GM21367 (cell line): Measurements from ENCODE around the gene NADK.
A peak's percentile ranks its signal among the peaks of the same experiment; 100 is the strongest.

Experiments
- ATAC-seq: cut with Tn5 transposase; IDR thresholded peaks from one replicate; pipeline ENCODE4 v1.9.1; 2021; ENCODE audit not compliant: unreplicated experiment

NADK gene, protein sequence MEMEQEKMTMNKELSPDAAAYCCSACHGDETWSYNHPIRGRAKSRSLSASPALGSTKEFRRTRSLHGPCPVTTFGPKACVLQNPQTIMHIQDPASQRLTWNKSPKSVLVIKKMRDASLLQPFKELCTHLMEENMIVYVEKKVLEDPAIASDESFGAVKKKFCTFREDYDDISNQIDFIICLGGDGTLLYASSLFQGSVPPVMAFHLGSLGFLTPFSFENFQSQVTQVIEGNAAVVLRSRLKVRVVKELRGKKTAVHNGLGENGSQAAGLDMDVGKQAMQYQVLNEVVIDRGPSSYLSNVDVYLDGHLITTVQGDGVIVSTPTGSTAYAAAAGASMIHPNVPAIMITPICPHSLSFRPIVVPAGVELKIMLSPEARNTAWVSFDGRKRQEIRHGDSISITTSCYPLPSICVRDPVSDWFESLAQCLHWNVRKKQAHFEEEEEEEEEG

DNA sequence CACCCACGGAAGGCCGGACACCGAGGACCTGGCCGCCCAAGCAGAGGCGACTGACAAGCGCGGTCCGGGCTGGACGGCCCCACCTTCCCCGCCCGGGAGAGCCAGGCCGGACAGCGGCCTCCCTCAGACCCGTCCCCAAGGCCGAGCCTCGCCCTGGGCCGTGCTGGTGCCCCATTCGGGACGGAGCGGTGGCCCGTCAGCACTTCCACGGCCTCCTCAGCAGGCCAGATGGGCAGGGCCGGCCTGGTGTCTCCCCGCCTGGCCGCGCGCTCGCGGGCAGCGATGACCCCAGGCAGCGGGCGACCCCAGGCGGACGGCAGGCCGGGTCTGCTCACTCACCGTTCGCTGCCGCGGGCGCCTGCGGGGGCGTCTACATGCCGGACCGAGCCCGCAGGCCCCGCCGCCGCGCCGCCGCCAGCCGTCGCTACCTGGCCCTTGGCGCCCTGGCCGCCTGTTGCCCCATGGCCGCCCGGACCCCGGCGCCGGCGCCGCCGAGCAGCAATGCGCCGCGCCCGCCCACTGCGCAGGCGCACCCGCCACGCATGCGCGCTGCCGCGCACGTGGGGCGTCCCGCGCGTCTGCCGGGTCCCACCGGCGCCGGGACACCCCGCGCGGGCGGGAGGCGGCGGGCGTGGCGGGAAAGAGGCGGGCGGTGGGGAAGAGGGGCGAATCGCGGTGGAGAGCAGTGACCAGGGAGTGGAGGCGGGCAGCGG lies at the start of gene NADK:
Gene NADK (minus strand): TSS at position 521 of the 713 bp plus-strand sequence. CDS start 13,064 bp downstream, outside the sequence.
- ATAC-seq = peak; percentile 19

DNA sequence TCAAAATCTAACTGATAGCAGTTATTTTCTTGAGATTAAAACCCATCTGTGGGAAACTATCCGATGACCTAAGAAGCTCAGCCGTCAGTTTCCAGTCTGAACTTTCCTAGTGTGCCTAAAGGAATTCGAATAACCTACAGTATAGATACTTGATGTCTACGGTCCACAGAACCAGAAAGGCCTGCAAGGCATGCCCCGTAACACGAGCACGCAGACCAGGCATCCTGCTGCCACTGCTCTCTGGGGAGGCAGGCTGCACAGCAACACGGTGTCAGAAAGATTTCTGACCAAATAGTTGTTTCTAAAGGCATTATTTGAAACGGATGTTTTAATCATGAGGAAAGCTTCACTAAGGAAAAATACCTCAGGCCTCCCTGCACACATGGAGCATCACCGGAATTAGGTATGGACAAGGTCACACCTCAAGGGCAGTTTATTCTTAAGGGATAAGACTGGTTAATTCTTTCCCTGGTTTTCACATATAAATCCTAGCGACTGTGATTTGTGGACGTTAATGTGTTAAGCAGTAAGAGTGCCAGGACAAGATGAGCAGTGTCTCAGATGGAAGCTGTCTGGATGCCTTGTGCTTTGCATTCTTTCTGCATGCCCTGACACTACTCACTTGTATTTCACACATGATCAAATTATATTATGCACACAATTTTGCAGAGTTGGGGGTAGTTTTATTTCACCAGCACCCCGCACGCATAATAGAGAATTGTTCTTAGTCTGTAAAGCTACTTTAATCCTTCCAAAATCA lies 49.0 kb upstream of the NADK start:
- ATAC-seq = no peak

DNA sequence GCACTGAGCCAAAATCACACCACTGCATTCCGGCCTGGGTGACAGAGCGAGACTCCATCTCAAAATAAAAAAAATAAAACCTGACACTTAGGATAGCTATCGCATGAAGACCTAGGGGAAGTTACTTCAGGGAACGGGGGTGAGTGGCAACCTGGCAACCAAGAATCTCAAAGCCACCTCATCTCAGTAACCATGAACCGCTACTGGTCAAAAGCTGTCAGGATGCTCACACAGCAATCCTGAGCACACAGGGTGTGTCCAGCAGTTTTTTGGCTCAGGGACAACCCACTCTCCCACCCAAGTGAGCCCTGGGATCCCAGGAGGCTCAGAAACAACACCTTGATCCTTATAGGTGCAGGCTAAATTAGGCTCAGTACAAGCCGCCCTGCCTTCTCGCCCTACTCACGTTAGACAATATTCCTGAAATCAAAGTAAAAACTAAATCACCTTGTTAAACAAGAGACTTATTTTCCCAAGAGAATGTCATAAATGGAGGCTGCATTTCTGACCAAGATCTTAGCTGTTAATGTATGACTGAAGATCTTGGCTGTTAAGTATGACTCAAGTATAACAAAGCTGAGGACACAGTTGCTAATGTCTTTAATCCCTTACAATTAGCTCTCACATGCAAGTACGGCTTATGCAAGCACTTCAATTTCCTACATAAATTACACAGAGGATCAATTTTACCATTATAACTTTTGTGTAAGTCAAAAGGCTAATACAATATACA lies 48.3 kb upstream of the NADK start:
- ATAC-seq = no peak

DNA sequence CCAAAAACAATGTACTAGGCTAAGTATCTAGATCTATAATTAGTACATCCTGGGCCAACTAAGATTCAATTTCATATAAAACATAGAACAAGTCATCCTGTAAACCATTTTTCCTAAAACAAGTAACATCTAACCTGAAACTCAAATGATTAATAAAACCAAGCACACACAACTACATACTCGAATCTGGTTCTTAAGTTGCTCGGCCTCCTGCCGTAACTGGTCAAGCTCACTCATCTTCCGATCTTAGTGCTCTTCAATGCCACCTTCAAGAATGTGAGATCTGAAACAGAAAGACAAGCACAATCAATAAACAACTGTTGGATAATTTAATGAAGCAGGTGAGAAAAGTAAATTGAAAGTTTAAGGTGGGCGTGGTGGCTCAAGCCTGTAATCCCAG lies 46.9 kb upstream of the NADK start:
- ATAC-seq = no peak

DNA sequence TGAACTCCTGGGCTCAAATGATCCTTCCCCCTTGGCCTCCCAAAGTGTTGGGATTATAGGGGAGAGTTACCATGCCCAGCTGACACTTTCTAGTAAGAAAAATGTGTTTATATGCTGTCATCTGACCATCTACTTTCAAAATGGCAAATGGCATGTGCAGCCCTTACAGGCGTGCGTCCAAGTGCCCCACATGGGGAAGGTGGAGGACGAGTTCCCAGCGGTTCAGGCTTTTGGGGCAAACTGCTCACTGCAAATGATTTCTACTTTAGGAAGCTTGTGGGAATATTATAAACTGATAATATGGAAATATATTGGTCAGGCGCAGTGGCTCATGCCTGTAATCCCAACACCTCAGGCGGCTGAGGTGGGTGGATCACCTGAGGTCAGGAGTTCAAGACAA lies 41.5 kb upstream of the NADK start:
- ATAC-seq = no peak

DNA sequence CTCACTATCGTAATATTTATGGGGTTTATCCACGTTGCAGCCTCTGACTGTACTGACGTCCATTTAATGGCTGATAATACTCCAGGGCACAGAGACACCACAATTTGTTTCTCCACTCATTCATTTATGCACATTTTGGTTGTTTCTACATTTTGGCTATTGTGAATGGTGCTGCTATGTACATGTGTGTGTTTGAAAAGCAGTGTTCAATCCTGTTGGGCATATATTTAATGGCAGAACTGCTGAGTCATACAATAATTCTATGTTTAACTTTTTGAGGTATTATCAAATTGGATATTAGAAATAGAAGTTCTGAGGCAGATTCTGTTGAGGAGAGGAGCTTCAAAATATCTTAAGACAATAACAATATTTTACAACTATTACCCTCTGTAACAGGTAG lies 39.0 kb upstream of the NADK start:
- no peak for ATAC-seq

DNA sequence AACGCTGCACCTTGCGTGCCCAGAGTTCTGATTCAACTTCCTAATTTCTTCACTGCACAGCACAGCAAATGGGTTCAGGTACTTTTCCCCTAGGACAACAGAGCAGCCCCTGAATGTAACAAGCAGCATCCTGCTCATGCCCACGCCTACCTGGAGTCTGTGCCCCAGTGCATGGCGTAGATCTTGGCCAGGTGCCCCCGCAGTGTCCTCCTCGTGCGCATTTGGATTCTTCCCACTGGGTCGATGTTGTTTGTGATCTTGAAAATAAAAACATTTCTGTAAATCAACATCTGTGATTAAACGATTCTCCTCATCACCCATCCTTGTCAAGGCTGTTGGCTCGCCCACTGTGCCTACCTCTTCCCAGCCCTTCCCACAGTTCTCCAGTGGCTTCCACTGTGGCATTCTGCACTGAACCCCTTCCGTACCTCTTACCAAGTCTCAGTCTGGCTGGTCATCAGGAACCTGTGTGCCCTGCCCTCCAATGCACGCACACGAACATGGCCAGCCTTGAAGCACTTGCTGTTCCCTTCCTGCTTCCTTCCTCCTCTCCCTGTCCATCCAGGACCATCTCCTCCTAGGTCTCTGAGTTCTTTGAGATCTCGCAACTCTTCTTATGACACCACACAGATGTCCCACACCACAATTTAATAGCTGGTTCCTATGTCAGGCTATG lies 37.5 kb upstream of the NADK start:
- ATAC-seq = no peak

DNA sequence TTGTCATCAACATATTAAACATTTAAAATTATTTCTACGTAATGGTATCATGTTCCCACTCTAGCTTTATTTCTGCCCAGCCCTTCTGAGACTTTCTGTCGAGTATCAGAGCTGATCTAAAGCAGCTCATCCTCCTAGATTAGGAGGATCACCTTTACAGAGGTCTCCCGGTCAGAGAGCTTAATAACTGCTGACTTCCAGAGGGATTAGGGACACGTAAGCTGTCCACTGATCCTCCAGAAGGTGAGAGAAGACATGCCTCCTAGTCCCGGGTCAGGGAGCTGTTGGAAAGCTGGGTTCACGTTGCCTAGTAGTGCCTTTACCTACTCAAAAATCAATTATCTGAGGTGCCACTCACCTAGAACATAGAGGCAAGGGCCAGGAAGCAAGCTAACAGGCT lies 31.2 kb upstream of the NADK start:
- ATAC-seq = no peak

DNA sequence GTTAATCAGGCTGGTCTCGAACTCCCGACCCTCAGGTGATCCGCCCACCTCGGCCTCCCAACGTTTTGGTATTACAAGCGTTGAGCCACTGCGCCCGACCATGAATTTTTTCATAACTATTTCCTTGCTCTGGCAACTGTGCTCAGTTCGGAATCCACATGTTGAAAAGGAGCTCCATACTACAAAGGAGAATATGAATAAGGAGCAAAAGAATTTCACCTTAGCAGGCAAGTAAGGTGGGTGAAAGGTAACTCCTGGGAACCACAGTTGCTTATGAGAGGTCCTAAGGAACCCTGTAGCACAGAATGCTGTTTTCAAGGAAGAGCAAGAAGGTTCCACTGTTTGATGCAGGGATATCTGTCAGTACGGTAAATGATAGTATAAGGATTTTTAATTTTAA lies 29.9 kb upstream of the NADK start:
- ATAC-seq = no peak

DNA sequence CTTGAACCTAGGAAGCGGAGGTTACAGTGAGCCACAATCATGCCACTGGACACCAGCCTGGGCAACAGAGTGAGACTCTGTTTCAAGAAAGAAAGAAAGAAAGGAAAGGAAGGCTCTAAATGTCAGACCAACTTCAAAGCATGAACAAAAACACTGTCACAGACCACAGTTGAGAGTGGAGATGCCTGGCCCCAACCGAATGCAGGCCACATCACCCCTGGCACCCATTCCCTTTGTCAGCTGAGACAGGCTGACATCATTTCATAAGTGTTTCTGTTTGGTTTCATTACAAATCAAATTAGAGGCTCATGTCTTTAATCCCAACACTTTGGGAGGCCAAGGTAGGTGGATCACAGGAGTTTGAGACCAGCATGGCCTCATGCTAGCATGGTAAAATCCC lies 28.6 kb upstream of the NADK start:
- no peak for ATAC-seq

DNA sequence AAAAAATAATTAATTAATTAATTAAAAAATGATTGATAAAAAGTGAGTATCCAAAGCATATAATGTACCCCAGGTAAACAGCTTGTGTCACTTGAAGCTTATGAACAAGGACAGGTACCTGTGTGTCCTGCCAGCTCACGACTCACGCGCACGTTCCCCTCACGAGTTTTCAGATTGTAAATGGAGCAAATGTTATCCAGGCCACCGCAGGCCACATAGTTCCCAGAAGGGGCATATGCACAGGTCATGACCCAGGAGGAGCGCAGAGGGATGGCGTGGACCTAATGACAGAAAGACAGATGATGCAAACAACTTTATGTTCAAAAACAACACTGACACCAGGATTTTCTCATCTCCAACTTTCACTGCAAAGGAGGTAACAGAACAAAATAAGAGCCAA lies 26.0 kb upstream of the NADK start:
- no peak for ATAC-seq

DNA sequence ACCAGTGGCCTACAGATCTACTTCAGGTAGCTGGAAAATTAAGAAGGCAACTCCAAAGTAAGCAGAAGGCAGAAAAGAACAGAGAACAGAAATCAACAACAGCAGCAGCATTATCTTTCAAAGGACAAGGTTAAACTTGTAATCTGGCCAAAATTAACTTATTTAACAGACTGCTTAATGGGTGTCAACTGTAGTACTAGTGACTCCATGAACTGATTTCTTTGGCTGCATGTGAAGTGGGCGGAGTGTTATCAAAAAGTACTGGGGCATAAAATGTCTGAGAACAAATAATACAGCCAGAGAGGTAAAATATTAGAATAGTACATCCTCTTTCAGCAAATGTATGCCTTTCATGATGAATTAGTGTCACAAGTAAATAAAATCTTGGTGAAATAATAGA lies 24.6 kb upstream of the NADK start:
- no peak for ATAC-seq

DNA sequence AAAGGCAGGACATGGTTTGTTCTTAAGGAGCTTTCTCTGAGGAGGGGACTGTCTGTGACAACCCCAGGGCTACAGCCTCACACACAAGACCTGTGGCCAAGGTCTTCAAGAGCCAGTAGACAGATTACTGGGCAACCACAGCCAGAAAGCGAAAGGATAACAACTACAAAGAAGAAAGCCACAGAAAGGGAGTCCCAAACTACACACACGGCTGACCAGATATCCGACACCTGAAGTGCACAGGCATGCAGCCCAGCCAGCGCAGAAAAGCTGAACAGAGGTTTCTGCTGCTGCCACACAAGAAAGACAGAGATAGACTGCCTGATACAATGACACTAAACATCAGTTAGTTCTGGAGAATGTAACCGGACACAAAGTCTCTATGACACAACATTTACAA lies 21.4 kb upstream of the NADK start:
- peak; percentile 57 for ATAC-seq

DNA sequence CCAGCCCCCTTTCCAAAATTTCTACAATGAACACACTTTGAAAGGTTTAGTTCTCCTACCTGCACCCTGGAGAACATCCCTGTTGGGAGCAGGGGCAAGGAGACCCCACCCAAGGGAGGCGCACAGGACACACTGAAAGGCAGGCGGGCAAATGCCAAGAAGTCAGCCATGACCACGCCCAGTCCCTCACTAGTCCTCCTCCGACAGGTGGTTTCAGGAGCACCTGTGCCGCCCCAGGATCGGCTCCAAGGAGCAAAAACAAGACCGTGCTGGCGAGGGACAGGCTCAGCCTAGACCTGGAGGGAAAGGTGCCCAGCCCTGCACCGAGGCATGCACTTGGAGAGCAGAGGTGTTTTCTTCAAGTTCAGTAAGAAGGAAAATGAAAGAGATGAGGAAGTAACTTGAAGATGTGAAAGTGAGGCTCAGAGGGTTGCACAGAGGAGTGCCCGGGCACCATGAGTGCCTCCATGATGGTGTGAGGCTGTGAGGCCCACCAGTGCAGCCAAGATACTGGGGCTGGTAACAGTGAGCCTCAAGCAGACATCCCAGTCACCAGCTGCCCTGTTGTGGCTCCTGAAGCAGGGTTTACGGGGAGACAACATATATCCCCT lies 19.6 kb upstream of the NADK start:
- no peak for ATAC-seq

DNA sequence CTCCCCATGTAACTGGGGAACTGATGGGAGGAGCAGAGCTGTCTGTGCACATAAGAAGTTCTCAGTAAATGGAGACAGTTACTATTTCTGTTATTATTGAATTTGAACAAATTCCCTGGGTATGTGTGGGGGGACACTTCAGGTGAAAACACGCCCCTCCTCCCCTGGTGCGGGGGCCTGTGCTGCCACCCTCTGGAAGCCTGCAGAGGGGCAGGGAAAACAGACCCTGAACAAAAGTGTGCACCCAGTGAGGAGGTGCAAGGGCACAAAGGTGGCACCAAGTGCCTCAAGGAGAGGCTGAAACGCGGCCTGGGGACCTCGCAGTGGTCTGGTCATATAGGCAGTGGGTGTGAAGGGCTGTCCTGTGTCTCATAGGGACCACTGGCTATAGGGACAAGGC lies 18.2 kb upstream of the NADK start:
- ATAC-seq = no peak

DNA sequence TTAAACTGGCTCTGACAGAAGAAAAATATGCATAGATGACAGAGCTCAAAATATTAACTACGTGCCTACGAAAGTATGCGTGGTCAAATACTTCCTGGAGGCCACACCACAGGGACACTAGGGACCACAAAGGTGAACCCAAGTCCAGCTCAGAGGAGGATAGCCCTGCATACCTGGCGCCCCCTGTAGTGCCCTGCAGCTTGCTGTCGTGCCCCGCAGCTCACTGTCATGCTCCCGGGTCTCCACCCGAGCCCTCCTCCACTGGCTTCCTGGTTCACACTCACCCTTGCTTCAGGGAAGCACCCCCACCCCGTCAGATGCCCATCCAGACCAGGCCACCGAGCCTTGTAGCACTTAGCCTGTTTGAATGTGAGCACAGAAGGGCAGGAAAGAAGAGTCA lies 16.7 kb upstream of the NADK start:
- ATAC-seq = no peak

DNA sequence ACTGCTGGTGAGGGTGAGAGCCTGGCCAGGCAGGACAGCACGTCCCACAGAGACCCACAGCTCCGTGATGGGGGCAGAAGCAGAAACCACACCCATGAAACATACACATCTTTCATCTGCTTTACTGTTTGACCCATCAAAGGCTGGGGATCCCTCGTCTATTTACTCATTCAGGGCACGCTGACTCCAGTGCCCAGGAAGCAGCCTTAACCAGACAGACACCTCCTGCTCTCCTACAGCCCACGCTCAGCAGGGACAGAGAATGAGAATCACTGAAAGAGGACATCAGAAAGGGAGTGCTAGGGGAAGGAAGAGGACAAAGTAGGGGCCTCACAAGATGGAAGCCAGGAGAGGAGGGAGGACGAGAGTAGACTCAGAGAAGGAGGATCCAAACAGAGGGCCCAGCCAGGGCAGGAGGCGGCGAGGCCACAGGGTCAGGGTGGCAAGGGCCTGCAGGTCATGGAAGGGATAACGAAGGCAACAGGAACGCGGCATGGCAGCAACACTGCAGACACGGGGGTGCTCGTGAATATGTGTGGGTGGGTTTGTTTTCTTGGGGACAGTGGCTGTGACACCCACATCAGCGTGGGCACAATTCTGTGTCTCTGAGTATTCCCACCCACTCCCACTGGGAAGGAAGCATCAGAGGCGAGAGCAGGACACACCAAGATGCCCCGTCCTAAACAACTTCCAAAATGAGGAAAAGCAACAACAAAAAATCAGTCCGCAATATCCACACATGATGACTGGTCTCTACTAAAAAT lies 15.4 kb upstream of the NADK start:
- ATAC-seq = no peak

DNA sequence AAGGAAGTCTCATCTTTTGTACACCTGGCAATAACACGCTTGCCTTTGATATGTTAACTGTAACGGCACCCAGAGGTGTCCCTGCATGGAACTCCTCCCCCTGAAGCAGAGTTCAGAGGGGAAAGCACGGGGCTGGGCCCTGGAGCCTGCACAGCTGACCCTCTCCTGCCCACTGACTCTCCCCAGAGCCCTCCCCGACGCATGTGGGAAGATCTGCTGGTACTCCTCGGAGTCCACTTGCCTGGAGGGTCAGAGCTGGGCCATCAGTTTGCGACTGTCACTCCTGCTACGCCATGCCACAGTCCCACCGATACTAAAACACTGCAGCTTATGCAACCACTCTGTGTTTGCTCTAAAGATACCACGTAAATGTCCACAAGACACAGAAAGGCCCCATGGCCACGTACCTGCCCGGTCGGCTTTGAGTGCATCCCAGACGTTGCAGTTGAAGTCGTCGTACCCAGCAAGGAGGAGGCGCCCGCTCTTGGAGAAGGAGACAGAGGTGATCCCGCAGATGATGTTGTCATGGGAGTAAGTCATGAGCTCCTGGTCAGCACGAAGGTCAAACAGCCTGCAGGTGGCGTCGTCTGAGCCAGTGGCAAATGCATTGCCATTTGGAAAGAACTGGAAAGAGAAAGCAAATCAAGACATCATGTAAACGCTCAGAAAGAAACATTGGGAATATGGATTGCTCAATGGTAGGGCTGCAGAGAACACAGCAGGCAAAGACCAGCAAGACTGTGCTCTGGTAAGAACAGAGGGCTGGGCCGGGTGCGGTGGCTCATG lies 10.6 kb upstream of the NADK start:
- no peak for ATAC-seq

DNA sequence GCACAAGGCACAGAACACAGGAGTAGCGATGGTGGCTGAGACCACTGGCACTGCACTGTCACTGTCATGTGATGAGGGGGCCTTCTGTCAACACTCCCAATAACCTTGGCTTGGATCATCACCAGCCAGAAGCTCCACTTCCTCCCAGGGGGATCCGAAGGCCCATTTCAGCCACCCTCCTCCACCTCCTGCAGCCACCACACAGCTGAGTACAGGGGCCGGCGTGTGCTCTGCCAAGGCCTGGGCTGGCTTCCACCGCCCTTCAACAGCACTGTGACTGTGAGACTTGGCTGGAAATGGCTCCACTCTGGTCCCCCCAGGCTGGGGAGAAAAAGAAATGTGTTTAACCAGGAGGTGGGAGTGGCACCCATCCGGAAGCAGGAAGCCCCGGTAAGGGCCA lies 9.9 kb upstream of the NADK start:
- no peak for ATAC-seq
